Esophagus (tissue), 2 donors: Measurements from ENCODE around the gene PDP2. TPM values are rescaled to one million over a fixed set of nuclear protein-coding genes. Genes with fewer than 3 reads are reported as not detected.

Experiments used
- H3K27ac ChIP-seq, 2 donors: one replicate each; pipeline ENCODE4 v1.5.1; 2013; ENCODE audit warnings: low read depth in 2 of 2, mild to moderate bottlenecking in 2 of 2, inconsistent platforms in 1 of 2, low read length in 1 of 2, moderate library complexity in 1 of 2
- H3K27me3 ChIP-seq, 2 donors: one replicate each; pipeline ENCODE4 v1.6.1; 2013; ENCODE audit warnings: low read length in 2 of 2, control low read depth in 1 of 2, mild to moderate bottlenecking in 1 of 2; ENCODE audit not compliant: insufficient read depth in 2 of 2, control insufficient read depth in 1 of 2
- H3K36me3 ChIP-seq, 2 donors: one replicate each; pipeline ENCODE4 v1.6.1; 2013; ENCODE audit warnings: low read length in 1 of 2; ENCODE audit not compliant: control insufficient read depth in 2 of 2, insufficient read depth in 2 of 2
- H3K4me1 ChIP-seq, 2 donors: one replicate each; pipeline ENCODE4 v1.6.1; 2013; ENCODE audit warnings: low read length in 1 of 2; ENCODE audit not compliant: control insufficient read depth in 2 of 2, insufficient read depth in 2 of 2
- H3K4me3 ChIP-seq, 2 donors: one replicate each; pipeline ENCODE4 v1.5.1; 2013; ENCODE audit warnings: low read length in 2 of 2, mild to moderate bottlenecking in 2 of 2, low read depth in 1 of 2, moderate library complexity in 1 of 2
- H3K9me3 ChIP-seq, 2 donors: one replicate each; pipeline ENCODE4 v1.6.1; 2013; ENCODE audit warnings: mild to moderate bottlenecking in 2 of 2, low read depth in 1 of 2, low read length in 1 of 2, moderate library complexity in 1 of 2; ENCODE audit not compliant: control insufficient read depth in 2 of 2, insufficient read depth in 1 of 2
- WGBS, 2 donors: extraction: QIAGEN DNeasy Blood & Tissue Kit; methylation state at CpG; one replicate each; pipeline ENCODE4 v1.1.7; 2013; 5-methylcytosine and 5-hydroxymethylcytosine counted together
- polyA plus RNA-seq, 2 donors: library from polyadenylated mRNA; stranded (reverse); fragments of 200-250 nt; gene quantifications; one replicate each; pipeline ENCODE4 v1.2.3, GENCODE V29; 2013
- donor health status: healthy with polysubstance abuse.
- donor health status: Bipolar disorder and iron deficiency.

The PDP2 gene
- polyA plus RNA-seq, 2 donors, result 2.3 to 2.5 TPM

GRCh38 chr16:66913711-66914110 is 33.4 kb downstream of the PDP2 start:
- 73 to 84% methylated on average over 4 of the region's 4 CpGs for WGBS, 2 donors
- peaks cover 0 to 2% of the 10 kb centered on the region in 2 donors for H3K9me3 ChIP-seq

GRCh38 chr16:66914541-66914940 is 34.2 kb downstream of the PDP2 start:
- Histone ChIP-seq H3K27ac (no peak overlapping the region), H3K36me3 (no peaks in the 10 kb centered on the region), H3K9me3 (peaks cover 0 to 2% of the 10 kb centered on the region in 2 donors), H3K4me3 (no peak overlapping the region), H3K4me1 (peaks cover 5 to 16% of the 10 kb centered on the region in 2 donors), H3K27me3 (no peaks in the 10 kb centered on the region)
- WGBS, 2 donors, result 97 to 99% methylated on average over 7 of the region's 7 CpGs

More at GRCh38 chr16:66913711-66914110, 33.4 kb downstream of the PDP2 start:
- Histone ChIP-seq H3K27me3 (no peaks in the 10 kb centered on the region), H3K4me1 (peaks cover 2 to 8% of the 10 kb centered on the region in 2 donors), H3K36me3 (no peaks in the 10 kb centered on the region), H3K27ac (no peak overlapping the region), H3K4me3 (no peak overlapping the region)

- Histone ChIP-seq H3K9me3 (peaks cover 0 to 2% of the 10 kb centered on the region in 2 donors), H3K27me3 (no peaks in the 10 kb centered on the region), H3K27ac (no peak overlapping the region), H3K4me1 (peaks cover 5 to 18% of the 10 kb centered on the region in 2 donors), H3K4me3 (no peak overlapping the region), H3K36me3 (no peaks in the 10 kb centered on the region)
- WGBS, 2 donors, result 59 to 74% methylated on average over 7 of the region's 7 CpGs
Measured at GRCh38 chr16:66915041-66915440, 34.7 kb downstream of the PDP2 start.

GRCh38 chr16:66916518-66916917 is 36.2 kb downstream of the PDP2 start:
- Histone ChIP-seq H3K27ac (no peak overlapping the region), H3K4me3 (no peak overlapping the region), H3K4me1 (peaks cover 3 to 16% of the 10 kb centered on the region in 2 donors), H3K27me3 (no peaks in the 10 kb centered on the region), H3K36me3 (no peaks in the 10 kb centered on the region), H3K9me3 (peaks cover 0 to 2% of the 10 kb centered on the region in 2 donors)
- WGBS, 2 donors, result 79 to 87% methylated on average over 6 of the region's 6 CpGs

GRCh38 chr16:66917741-66918140 is 37.4 kb downstream of the PDP2 start:
- 90% methylated on average over 9 of the region's 9 CpGs for WGBS, 2 donors
- peaks cover 9 to 19% of the 10 kb centered on the region in 2 donors for H3K4me1 ChIP-seq
- no peaks in the 10 kb centered on the region for H3K27me3 ChIP-seq
- no peak overlapping the region for H3K27ac ChIP-seq
- no peak overlapping the region for H3K4me3 ChIP-seq
- peaks cover 0 to 2% of the 10 kb centered on the region in 2 donors for H3K9me3 ChIP-seq
- H3K36me3 ChIP-seq, result no peaks in the 10 kb centered on the region

- H3K36me3 ChIP-seq, result peaks cover 0 to 5% of the 10 kb centered on the region in 2 donors
- no peaks in the 10 kb centered on the region for H3K27me3 ChIP-seq
- no peak overlapping the region for H3K4me3 ChIP-seq
- peaks cover 9 to 25% of the 10 kb centered on the region in 2 donors for H3K4me1 ChIP-seq
- H3K27ac ChIP-seq, result no peak overlapping the region
- WGBS, 2 donors, result 91 to 93% methylated on average over 5 to 6 of the region's 6 CpGs
- peaks cover 0 to 2% of the 10 kb centered on the region in 2 donors for H3K9me3 ChIP-seq
Measured at GRCh38 chr16:66918355-66918754, 38.0 kb downstream of the PDP2 start.

GRCh38 chr16:66918803-66919568 is 38.7 kb downstream of the PDP2 start, which contains the start of gene CDH16:
Gene CDH16, minus strand, starts transcription at chr16:66918885. Its CDS starts 820 bp downstream, at chr16:66918065.
- peaks cover 0 to 6% of the 10 kb centered on the region in 2 donors for H3K36me3 ChIP-seq
- no peak within 1 kb of the TSS for H3K4me3 ChIP-seq
- peaks cover 0 to 2% of the 10 kb centered on the region in 2 donors for H3K9me3 ChIP-seq
- WGBS, 2 donors, result 63 to 73% methylated on average over 7 of the region's 7 CpGs
- H3K4me1 ChIP-seq, result peaks cover 11 to 32% of the 10 kb centered on the region in 2 donors
- no peak within 1 kb of the TSS for H3K27ac ChIP-seq
- H3K27me3 ChIP-seq, result no peaks in the 10 kb centered on the region

GRCh38 chr16:66919569-66920298 is 39.4 kb downstream of the PDP2 start:
- no peak overlapping the region for H3K4me3 ChIP-seq
- H3K27me3 ChIP-seq, result no peaks in the 10 kb centered on the region
- 70 to 73% methylated on average over 5 of the region's 5 CpGs for WGBS, 2 donors
- peaks cover 11 to 34% of the 10 kb centered on the region in 2 donors for H3K4me1 ChIP-seq
- no peaks in the 10 kb centered on the region for H3K9me3 ChIP-seq
- peaks cover 0 to 6% of the 10 kb centered on the region in 2 donors for H3K36me3 ChIP-seq
- H3K27ac ChIP-seq, result no peak overlapping the region

GRCh38 chr16:66920299-66920590 is 39.9 kb downstream of the PDP2 start:
- H3K27me3 ChIP-seq, result no peaks in the 10 kb centered on the region

More at GRCh38 chr16:66920299-66920590, 39.9 kb downstream of the PDP2 start:
- peaks cover 0 to 6% of the 10 kb centered on the region in 2 donors for H3K36me3 ChIP-seq
- H3K27ac ChIP-seq, result no peak overlapping the region
- H3K9me3 ChIP-seq, result no peaks in the 10 kb centered on the region
- H3K4me3 ChIP-seq, result no peak overlapping the region
- WGBS, 2 donors, result 58 to 60% methylated on average over 2 of the region's 2 CpGs
- peaks cover 11 to 38% of the 10 kb centered on the region in 2 donors for H3K4me1 ChIP-seq
